Epithelial cell of esophagus (primary cell): ENCODE data around the gene ENAM.
"Not testable (repeated sequence)": the region's sequence is repeated elsewhere in the genome, so short reads cannot be mapped to it uniquely, and the experiment has no call there.

Experiments used
- DNase-seq: peaks from one replicate; pipeline ENCODE4 v3.0.0; 2010; ENCODE audit warnings: low read depth
- H3K4me3 ChIP-seq: 2 replicates; pipeline ENCODE4 v1.5.1; 2011; ENCODE audit warnings: mild to moderate bottlenecking, low read length, control low read depth
- TF ChIP-seq, protein P1 (sequence below): IDR thresholded peaks from 2 replicates; pipeline ENCODE4 v1.5.1; 2011; ENCODE audit warnings: low read depth, mild to moderate bottlenecking, low read length, control low read depth, inconsistent platforms; ENCODE audit not compliant: insufficient read depth; ENCODE audit errors: missing control alignments

ENAM gene

DNA sequence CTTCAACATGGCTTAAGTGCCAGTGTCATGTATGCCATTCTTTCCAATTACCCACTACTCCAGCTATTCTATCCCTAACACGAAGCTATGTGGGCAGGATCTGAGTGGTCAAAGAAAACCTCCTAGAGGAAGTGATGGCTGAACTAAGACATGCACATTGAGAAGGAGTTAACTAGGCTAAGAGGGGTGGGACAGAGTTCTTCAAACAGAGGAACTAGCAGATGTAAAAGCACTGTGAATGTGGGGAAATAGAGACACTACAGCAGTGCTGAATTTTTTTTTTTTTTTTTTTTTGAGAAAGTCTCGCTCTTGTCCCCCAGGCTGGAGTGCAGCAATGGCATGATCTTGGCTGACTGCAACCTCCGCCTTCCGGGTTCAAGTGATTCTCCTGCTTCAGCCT lies 31.6 kb downstream of the ENAM start:
- TF ChIP-seq, protein P1, sequence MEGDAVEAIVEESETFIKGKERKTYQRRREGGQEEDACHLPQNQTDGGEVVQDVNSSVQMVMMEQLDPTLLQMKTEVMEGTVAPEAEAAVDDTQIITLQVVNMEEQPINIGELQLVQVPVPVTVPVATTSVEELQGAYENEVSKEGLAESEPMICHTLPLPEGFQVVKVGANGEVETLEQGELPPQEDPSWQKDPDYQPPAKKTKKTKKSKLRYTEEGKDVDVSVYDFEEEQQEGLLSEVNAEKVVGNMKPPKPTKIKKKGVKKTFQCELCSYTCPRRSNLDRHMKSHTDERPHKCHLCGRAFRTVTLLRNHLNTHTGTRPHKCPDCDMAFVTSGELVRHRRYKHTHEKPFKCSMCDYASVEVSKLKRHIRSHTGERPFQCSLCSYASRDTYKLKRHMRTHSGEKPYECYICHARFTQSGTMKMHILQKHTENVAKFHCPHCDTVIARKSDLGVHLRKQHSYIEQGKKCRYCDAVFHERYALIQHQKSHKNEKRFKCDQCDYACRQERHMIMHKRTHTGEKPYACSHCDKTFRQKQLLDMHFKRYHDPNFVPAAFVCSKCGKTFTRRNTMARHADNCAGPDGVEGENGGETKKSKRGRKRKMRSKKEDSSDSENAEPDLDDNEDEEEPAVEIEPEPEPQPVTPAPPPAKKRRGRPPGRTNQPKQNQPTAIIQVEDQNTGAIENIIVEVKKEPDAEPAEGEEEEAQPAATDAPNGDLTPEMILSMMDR, result no peak
- no peak overlapping the region for H3K4me3 ChIP-seq
- DNase-seq, result no peak

DNA sequence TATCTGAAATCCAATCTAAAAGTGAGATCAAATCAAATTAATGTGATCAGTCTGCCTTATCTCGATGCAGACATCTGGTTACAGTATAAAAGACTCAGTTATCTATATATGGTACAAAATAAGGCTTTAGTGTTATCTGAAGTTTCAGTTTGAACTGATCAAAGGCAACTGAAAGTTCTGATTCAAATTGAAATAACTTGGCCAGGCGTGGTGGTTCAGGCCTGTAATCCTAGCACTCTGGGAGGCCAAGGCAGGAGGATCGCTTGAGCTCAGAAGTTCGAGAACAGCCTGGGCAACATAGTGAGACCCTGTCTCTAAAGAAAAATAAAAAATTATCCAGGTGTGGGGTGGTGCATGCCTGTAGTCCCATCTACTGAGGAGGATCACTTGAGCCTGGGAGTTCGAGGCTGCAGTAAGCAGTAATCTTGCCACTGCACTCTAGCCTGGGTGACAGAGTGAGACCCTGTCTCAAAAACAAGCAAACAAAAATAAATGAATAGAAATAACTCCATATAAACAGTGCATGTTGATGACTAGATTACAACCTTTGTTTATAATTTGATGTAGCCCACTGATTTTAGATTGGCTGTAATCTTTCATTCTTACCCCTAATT lies 32.9 kb downstream of the ENAM start:
- H3K4me3 ChIP-seq, DNase-seq: not testable (repeated sequence)

DNA sequence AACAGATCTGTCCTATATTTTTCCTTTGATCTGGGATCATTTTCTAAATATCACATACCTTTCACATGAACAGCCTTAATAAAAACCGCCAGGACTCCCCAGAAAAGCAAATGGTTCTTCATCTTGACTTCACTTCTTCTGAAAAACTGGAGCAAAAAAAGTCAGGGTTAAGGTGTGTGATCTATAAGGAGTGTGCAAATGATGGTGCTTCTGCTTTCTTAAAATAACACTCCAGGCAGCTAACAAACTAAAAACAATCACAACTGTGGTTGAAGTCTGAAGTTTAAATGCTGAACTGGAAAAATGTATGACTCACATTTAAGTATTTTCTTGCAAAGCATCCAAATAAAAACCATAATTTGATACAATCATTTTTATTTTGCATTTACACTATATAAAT lies 37.8 kb downstream of the ENAM start, which contains the start of gene JCHAIN:
Gene JCHAIN, minus strand, starts transcription at position 140 of the 400 bp plus-strand sequence. Its CDS starts 18 bp downstream, at position 122.
- no peak for DNase-seq
- TF ChIP-seq, protein P1, result no peak
- no peak within 1 kb of the TSS for H3K4me3 ChIP-seq

DNA sequence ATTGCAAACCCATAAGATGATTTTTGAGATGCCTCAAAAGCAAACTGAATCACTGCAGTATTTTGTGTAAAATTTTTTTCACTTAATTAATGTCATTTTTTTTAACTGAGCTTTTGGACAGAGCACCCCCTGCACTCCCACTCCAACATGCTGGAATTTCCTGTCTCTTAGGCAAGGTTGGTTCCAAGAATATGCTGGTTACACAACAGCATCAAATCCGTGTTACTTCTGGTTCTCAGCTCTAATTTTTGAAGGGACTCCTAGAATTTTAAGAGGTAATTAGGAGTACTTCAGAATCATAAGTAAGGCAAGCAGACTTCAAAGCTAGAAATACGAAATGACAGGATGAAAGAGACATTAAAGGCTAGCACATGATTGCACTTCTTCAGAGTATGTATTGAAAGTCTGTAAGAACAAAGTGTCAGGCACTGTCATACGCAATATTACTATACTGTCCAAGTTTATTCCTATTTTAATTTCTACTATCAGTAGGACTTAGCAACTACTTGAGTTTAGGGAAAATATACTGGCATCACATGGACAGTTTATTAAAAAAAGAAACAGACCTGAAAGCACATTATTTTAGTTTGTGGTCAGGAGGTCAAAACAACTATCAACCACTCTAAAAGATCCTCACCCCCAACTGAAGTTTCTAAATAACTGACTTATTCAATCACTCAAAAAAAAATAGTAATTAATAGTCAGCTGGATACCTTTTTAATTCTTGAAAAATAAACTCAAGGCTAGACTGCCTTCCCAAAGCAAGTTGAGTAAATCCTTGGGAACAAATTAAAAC lies 39.4 kb downstream of the ENAM start:
- TF ChIP-seq, protein P1, result no peak
- no peak for DNase-seq

DNA sequence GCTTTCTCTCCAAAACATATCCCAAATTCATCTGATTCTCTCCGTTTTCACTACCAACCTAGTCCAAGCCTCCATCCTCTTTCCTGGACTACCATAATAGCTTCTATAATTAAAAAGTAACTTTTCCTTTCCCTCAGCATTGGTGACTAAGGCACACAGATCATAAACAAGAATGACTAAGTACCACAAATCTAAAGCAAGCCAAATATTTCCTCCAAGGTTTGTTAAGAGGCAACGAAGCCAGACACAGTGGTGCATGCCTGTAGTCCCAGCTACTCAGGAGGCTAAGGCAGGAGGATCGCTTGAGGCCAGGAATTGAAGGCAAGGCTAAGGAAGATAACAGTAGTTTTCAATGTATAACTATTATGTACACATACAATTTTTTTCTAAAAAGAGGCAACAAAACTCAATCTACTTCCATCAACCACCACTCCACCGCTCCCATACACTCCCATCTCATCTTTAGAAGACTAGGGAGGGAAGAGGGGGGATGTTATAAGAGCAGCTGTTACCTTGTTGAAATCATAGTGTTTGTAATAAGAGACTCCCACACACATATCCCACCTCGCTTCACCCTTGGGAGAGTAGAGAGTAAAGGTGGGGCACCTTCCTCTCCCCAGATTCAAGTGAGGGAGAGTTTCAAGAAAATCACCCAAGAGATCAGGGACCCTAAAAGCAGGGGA lies 41.9 kb downstream of the ENAM start:
- no peak overlapping the region for H3K4me3 ChIP-seq
- DNase-seq, result peak; percentile 33
- TF ChIP-seq, protein P1, result no peak

More for the DNA sequence above, 39.4 kb downstream of the ENAM start:
- no peak overlapping the region for H3K4me3 ChIP-seq

DNA sequence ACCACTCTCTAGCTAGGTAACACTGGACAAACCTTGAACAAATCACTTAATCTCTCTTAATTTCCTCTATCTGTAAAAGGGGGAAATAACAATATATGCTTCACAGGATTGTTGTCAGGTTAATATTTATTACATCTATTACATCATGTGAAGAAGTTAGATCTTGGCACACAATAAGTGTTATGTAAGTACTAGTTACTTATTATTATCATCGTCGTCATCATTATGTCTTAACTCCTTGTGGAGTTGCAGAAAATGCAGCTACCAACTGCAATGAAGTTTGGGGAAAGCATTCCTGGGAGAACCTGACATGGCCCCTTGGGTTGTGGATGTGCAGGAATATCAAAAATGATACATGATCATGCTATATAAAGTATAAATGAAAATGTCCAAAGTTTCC lies 42.5 kb downstream of the ENAM start:
- no peak for DNase-seq
- no peak overlapping the region for H3K4me3 ChIP-seq
- TF ChIP-seq, protein P1, result no peak

DNA sequence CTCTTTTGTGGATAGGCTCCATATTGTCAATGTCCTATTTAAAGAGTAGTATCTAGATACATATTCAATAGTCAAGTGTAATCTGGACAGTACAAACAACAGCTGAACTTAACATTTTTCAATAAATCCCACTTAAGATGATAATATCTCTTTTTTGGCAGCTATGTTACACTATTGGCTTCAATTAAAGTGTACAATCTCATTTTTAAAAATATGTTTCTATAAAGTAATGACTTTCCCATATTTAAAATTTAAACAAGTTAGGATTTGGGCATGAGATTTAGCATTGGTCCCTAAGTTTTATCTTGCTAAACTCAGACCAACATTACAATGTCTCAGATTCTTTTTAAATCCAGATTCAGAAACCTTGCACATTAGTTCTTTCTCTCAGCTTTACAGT lies 45.6 kb downstream of the ENAM start:
- no peak for DNase-seq
- TF ChIP-seq, protein P1, result no peak
- no peak overlapping the region for H3K4me3 ChIP-seq
